Upper lobe of left lung (tissue), 4 donors: ENCODE measurements around the gene CNTNAP2.

Experiments
- POLR2AphosphoS5 ChIP-seq, 2 donors: sonication (generic); formaldehyde crosslinking; IDR thresholded peaks; one replicate each; pipeline ENCODE4 v1.5.1; 2017; ENCODE audit warnings: antibody characterized with exemption in 2 of 2
- TF ChIP-seq, protein P1 (sequence below), 6 experiments: fragments of 450-650 bp in 4 of 6; fragments of 200-600 bp in 2 of 6; sonication (generic) in 2 of 6; IDR thresholded peaks; one replicate each; pipeline ENCODE4 v1.5.1; 2016 to 2019; ENCODE audit warnings: antibody characterized with exemption in 6 of 6

DNA sequence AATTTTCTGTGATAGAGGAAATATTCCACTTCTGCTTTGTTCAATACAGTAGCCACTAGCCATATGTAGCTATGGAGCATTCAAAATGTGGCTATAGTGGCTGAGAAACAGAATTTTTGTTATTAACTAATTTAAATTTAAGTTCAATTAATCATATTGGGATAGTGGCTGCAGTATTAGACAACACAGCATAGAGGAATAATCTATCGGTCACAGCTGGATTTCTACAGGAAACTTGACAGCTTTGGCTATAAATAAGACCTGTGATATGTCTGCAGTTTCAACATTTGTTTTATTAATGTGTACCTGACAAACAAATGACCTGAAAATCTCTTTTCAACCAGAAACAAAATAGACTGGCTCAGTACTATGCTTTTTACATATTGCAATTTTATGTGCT lies 953.2 kb downstream of the CNTNAP2 start:
- no peak for TF ChIP-seq POLR2AphosphoS5 (IDR thresholded peaks at IDR 0.05)
- TF ChIP-seq, protein P1, sequence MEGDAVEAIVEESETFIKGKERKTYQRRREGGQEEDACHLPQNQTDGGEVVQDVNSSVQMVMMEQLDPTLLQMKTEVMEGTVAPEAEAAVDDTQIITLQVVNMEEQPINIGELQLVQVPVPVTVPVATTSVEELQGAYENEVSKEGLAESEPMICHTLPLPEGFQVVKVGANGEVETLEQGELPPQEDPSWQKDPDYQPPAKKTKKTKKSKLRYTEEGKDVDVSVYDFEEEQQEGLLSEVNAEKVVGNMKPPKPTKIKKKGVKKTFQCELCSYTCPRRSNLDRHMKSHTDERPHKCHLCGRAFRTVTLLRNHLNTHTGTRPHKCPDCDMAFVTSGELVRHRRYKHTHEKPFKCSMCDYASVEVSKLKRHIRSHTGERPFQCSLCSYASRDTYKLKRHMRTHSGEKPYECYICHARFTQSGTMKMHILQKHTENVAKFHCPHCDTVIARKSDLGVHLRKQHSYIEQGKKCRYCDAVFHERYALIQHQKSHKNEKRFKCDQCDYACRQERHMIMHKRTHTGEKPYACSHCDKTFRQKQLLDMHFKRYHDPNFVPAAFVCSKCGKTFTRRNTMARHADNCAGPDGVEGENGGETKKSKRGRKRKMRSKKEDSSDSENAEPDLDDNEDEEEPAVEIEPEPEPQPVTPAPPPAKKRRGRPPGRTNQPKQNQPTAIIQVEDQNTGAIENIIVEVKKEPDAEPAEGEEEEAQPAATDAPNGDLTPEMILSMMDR (IDR thresholded peaks at IDR 0.05) = no peak
